ENCODE data around the gene GLIS1. TPM values are rescaled to one million over a fixed set of nuclear protein-coding genes. Genes with fewer than 3 reads are reported as not detected.

The GLIS1 gene
- total RNA-seq, 1 donor from 2014 or later, result 1.6 TPM

DNA sequence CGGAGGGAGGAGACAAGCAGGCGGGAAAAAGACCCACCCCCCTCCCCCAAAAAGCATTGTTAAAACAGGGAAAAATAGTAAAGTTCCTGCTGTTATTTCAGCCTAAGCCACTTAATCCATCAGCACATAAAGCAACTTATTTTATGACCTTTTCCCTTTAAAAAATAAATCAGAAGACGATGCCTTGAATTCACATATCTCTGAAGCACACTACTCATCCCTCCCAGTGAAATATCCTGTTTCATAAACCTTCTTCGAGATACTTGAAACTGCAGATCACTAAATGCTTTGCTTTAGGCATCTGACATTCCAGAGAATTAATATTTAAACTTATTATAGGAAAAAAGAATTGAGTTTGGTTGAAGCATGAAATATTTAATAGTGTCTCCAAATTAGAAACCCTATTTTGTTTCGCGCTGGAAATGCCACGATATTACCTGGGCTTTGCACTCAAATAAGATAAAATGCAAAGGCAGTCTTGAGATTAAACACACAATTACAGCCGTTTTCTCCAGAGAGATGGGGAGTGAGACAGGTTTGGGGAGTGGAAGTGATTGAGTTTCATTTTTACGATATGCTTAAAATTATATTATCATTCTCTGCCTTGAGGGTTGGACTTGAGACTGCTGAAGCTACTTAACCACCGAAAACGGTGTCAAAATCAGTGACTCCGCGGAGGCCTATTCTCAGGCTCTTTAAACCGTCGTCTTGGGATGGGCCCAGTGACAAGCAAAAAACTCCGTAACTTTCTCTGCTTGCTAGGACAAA is 9.3 kb downstream of the GLIS1 start:
- Mint-ChIP-seq H3K36me3 (no peaks in the 10 kb centered on the region), H3K27me3 (ENCODE audit: low read depth) (peaks cover 35% of the 10 kb centered on the region), H3K4me3 (no peak overlapping the region), H3K27ac (no peak overlapping the region), H3K4me1 (peaks cover 35% of the 10 kb centered on the region), H3K9me3 (no peaks in the 10 kb centered on the region)
- no peak for DNase-seq (ENCODE audit: low spot score in 2 of 2, unreplicated experiment in 2 of 2)
- TF ChIP-seq, protein P1, sequence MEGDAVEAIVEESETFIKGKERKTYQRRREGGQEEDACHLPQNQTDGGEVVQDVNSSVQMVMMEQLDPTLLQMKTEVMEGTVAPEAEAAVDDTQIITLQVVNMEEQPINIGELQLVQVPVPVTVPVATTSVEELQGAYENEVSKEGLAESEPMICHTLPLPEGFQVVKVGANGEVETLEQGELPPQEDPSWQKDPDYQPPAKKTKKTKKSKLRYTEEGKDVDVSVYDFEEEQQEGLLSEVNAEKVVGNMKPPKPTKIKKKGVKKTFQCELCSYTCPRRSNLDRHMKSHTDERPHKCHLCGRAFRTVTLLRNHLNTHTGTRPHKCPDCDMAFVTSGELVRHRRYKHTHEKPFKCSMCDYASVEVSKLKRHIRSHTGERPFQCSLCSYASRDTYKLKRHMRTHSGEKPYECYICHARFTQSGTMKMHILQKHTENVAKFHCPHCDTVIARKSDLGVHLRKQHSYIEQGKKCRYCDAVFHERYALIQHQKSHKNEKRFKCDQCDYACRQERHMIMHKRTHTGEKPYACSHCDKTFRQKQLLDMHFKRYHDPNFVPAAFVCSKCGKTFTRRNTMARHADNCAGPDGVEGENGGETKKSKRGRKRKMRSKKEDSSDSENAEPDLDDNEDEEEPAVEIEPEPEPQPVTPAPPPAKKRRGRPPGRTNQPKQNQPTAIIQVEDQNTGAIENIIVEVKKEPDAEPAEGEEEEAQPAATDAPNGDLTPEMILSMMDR (IDR thresholded peaks at IDR 0.05; ENCODE audit: unreplicated experiment), result no peak

DNA sequence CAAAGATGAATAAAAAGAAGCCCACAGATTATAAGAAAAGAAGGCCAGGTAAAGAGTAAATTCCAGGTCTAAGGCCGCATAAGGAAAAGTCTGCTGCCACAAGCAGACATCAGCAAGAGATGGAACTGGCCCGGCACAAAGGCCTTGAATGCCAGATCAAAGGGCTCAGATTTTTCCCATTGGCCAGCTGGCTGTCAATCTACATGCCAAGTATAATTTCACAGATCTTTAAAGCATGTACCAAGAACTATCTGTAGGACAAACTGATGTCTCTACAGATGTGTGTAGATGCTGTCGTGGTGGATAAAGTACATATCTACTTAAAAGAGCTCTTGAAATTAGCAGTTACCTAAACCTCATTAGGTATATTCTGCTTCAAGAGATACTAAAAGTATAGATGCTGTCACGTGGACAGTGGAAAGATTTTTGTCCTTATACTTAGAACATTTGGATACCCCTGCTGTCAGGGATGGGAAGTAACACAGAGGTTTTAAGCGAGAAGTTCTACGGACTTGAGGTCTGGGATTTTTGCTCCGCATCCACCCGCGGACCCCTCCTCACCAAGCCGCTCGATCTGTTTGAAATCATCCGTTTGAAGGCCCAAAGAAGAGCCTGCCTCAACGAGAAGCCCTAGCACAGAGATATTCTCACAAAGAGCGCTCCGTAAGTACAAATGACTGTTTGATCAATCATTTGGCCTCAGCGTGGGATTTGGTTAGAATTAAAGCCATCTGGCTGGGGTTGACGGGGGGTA is 10.1 kb downstream of the GLIS1 start:
- Mint-ChIP-seq H3K27ac (no peak overlapping the region), H3K27me3 (ENCODE audit: low read depth) (peaks cover 28% of the 10 kb centered on the region)
- TF ChIP-seq, protein P1 (IDR thresholded peaks at IDR 0.05; ENCODE audit: unreplicated experiment), result no peak

DNA sequence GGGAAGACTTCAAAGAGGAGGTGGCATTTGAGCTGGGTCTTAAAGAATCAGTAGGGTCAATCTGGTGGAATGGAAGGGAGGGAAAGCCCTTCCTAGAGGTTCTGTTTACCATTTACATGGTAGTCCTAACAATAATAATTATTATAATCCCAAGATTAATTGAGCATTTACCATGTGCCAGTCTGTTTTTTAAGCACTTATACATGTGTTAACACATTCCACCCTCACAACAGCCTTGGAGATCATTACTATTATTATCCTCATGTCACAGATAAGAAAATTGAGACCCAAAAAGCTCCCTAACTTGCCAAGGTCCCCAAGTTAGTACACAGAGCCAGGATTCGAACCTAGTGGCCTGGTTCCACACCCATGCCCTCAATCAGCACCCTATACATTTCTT is 10.8 kb downstream of the GLIS1 start:
- Mint-ChIP-seq H3K27ac (no peak overlapping the region), H3K36me3 (no peaks in the 10 kb centered on the region), H3K9me3 (no peaks in the 10 kb centered on the region), H3K4me3 (no peak overlapping the region), H3K4me1 (peaks cover 28% of the 10 kb centered on the region), H3K27me3 (ENCODE audit: low read depth) (peaks cover 21% of the 10 kb centered on the region)
- TF ChIP-seq, protein P1 (IDR thresholded peaks at IDR 0.05; ENCODE audit: unreplicated experiment), result no peak
- DNase-seq (ENCODE audit: low spot score in 2 of 2, unreplicated experiment in 2 of 2), result no peak

More for the DNA sequence above, 10.1 kb downstream of the GLIS1 start:
- no peaks in the 10 kb centered on the region for H3K9me3 Mint-ChIP-seq
- peaks cover 34% of the 10 kb centered on the region for H3K4me1 Mint-ChIP-seq
- H3K4me3 Mint-ChIP-seq, result no peak overlapping the region
- DNase-seq (ENCODE audit: low spot score in 2 of 2, unreplicated experiment in 2 of 2), result no peak
- H3K36me3 Mint-ChIP-seq, result no peaks in the 10 kb centered on the region

DNA sequence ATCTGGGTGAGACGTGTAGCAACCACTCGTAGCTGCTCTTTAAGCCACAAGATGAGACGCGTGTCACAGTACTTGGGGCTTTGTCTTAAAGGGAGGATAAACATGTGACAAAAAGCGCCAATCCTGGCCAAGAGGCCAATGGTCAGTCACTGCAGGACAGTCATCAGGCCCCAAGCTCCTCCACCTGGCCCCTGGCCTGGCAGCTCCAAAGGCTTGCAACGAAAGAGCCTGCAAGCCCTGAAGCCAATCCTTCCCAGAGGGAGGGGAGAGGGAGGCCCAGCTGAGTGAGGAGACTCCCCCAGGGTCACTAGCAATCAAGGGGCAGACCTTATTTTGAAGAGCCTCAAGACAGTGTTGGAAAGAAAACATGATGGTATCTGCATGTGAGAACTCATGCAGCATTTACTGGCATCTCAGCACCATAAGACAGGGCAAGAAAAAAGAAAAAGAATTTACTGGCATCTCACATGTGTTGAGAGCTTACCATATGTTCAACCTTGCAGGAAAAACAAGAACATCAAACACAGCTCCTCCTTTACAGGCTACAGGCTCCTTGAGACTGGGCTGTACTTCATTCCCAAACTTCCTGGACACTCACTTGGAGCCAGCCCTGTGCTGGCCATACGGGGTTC is 11.4 kb downstream of the GLIS1 start:
- Mint-ChIP-seq H3K27ac (no peak overlapping the region), H3K9me3 (no peaks in the 10 kb centered on the region), H3K4me1 (peaks cover 24% of the 10 kb centered on the region), H3K4me3 (no peak overlapping the region), H3K27me3 (ENCODE audit: low read depth) (peaks cover 15% of the 10 kb centered on the region), H3K36me3 (no peaks in the 10 kb centered on the region)
- DNase-seq (ENCODE audit: low spot score in 2 of 2, unreplicated experiment in 2 of 2), result no peak
- TF ChIP-seq, protein P1 (IDR thresholded peaks at IDR 0.05; ENCODE audit: unreplicated experiment), result no peak

DNA sequence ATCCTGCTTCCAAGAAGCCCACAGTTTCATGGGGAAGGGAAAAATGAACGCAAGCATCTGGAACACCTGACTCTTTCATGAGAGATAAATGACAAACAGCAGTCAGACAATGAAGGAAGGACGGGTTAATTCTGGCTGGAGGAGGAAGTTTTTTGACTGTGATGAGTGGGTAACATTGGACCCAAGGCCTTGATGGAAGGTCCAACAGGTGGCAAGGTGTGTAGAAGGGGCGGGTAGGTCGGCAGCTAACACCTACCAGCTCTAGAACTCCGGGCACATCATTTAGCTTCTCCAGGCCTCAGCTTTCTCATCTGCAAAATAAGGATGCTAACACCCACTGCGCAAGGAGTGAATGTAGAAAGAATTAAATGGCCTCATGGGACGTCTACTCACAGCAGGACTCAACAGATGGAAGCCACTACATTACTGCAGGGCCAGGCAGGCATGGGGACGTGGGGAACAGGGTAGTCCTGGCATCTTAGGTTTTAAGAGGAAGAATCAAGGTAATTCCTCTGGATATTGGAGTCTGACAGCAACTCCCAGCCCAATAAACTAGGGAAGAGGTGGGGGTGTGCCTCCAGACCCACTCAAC is 12.9 kb downstream of the GLIS1 start:
- Mint-ChIP-seq H3K36me3 (no peaks in the 10 kb centered on the region), H3K9me3 (no peaks in the 10 kb centered on the region), H3K4me1 (peaks cover 24% of the 10 kb centered on the region), H3K27ac (no peak overlapping the region), H3K4me3 (no peak overlapping the region), H3K27me3 (ENCODE audit: low read depth) (peaks cover 4% of the 10 kb centered on the region)
- DNase-seq (ENCODE audit: low spot score in 2 of 2, unreplicated experiment in 2 of 2), result no peak
- TF ChIP-seq, protein P1 (IDR thresholded peaks at IDR 0.05; ENCODE audit: unreplicated experiment), result no peak

All from mesothelial cell of epicardium (in vitro differentiated cells).